Gastrocnemius medialis (tissue), 4 donors: ENCODE measurements around the gene DSC2. TPM values are rescaled to one million over a fixed set of nuclear protein-coding genes. Genes with fewer than 3 reads are reported as not detected.

Experiments
- ATAC-seq, 2 donors: fragments of 150-250 bp; one replicate each; pipeline ENCODE4 v1.9.1; 2016
- DNase-seq, 2 donors: peaks; one replicate each; pipeline ENCODE4 v3.0.0-alpha.2; 2019
- H3K27ac ChIP-seq, 4 donors: fragments of 200-600 bp; sonication (generic); 1 replicate in 1 of 4; 2 replicates in 3 of 4; pipeline ENCODE4 v1.5.1; 2016 to 2018; ENCODE audit warnings: mild to moderate bottlenecking in 2 of 4, moderate library complexity in 1 of 4
- H3K27me3 ChIP-seq, 3 donors: fragments of 200-600 bp; sonication (generic) in 2 of 3; 1 replicate in 1 of 3; 2 replicates in 2 of 3; pipeline versions ENCODE4 v1.5.1 to v1.6.0; 2016 to 2019; ENCODE audit warnings: mild to moderate bottlenecking in 1 of 3, moderate library complexity in 1 of 3
- H3K36me3 ChIP-seq, 2 donors: fragments of 200-600 bp; sonication (generic) in 1 of 2; one replicate each; pipeline ENCODE4 v1.5.1; 2017 to 2018
- H3K4me1 ChIP-seq, 2 donors: fragments of 200-600 bp; sonication (generic) in 1 of 2; one replicate each; pipeline ENCODE4 v1.5.1; 2016 to 2017; ENCODE audit warnings: mild to moderate bottlenecking in 2 of 2
- H3K4me3 ChIP-seq, 4 donors: fragments of 200-600 bp; sonication (generic) in 3 of 4; 1 replicate in 1 of 4; 2 replicates in 3 of 4; pipeline ENCODE4 v1.5.1; 2016 to 2019; ENCODE audit warnings: mild to moderate bottlenecking in 2 of 4
- H3K9me3 ChIP-seq, 3 donors: fragments of 200-600 bp; sonication (generic) in 2 of 3; 1 replicate in 1 of 3; 2 replicates in 2 of 3; pipeline ENCODE4 v1.5.1; 2016 to 2019
- CTCF ChIP-seq, 5 experiments: fragments of 450-650 bp in 3 of 5; fragments of 200-600 bp in 2 of 5; sonication (generic) in 2 of 5; IDR thresholded peaks in 4 of 5; conservative IDR thresholded peaks in 1 of 5; 1 replicate in 4 of 5; 2 replicates in 1 of 5; pipeline ENCODE4 v1.5.1; 2016 to 2019; ENCODE audit warnings: antibody characterized with exemption in 5 of 5, mild to moderate bottlenecking in 3 of 5, moderate library complexity in 3 of 5
- POLR2A ChIP-seq, 2 donors: fragments of 450-650 bp; IDR thresholded peaks; one replicate each; pipeline ENCODE4 v1.6.1; 2017; ENCODE audit warnings: antibody characterized with exemption in 2 of 2, mild to moderate bottlenecking in 2 of 2, moderate library complexity in 2 of 2
- in situ Hi-C, 4 donors: fragments of 200-750 bp; cut with MboI; loops; one replicate each; pipeline versions ENCODE4 v1.15.0 to v1.8.0; 2017; ENCODE audit warnings: low sequenced_read_pairs in 4 of 4
- intact Hi-C: fragments of 100-400 bp; cut with DNase I; formaldehyde crosslinking; loops from one replicate; pipeline ENCODE4 v1.15.1; 2023; ENCODE audit warnings: low total_unique reads
- total RNA-seq, 4 donors: library from RNA; depleted of rRNA; stranded (reverse); fragments of >200 nt; gene quantifications; one replicate each; pipeline versions ENCODE4 v1.1.0 to v1.2.3, GENCODE V29; 2016

The DSC2 gene
- total RNA-seq, 4 donors from 2014 or later: 0.56 to 1.2 (median 0.73) TPM

GRCh38 chr18:31010601-31011000, 91.6 kb downstream of the DSC2 start:
- H3K4me1 ChIP-seq: no peaks in the 10 kb centered on the region
- TF ChIP-seq CTCF (IDR thresholded peaks at IDR 0.05 in 4 of 5, conservative IDR thresholded peaks at IDR 0.05 in 1 of 5) (no peak), POLR2A (IDR thresholded peaks at IDR 0.05) (no peak)
- no peaks in the 10 kb centered on the region for H3K27me3 ChIP-seq
- no peak for DNase-seq
- no peak overlapping the region for H3K27ac ChIP-seq
- H3K9me3 ChIP-seq: no peaks in the 10 kb centered on the region
- no peaks in the 10 kb centered on the region for H3K36me3 ChIP-seq
- intact Hi-C loops (no loop called here), in situ Hi-C loops (no loop called here)
- ATAC-seq: no peak
- H3K4me3 ChIP-seq: no peak overlapping the region

Other genes starting within 250 kb of the DSC2 start
- gene DSC3, start 59.7 kb downstream of the DSC2 start, total RNA-seq: under 1 TPM in 1 of 4 donors, not detected in 3; 0.04 TPM
- not detected for gene DSC1, start 60.4 kb upstream of the DSC2 start, total RNA-seq
- not detected for gene DSG1, start 215.7 kb upstream of the DSC2 start, total RNA-seq